Measurements from ENCODE around the gene SUMO2. TPM values are rescaled to one million over a fixed set of nuclear protein-coding genes. Genes with fewer than 3 reads are reported as not detected.

The SUMO2 gene
- total RNA-seq, 1 donor from 2014 or later: 483 TPM

DNA sequence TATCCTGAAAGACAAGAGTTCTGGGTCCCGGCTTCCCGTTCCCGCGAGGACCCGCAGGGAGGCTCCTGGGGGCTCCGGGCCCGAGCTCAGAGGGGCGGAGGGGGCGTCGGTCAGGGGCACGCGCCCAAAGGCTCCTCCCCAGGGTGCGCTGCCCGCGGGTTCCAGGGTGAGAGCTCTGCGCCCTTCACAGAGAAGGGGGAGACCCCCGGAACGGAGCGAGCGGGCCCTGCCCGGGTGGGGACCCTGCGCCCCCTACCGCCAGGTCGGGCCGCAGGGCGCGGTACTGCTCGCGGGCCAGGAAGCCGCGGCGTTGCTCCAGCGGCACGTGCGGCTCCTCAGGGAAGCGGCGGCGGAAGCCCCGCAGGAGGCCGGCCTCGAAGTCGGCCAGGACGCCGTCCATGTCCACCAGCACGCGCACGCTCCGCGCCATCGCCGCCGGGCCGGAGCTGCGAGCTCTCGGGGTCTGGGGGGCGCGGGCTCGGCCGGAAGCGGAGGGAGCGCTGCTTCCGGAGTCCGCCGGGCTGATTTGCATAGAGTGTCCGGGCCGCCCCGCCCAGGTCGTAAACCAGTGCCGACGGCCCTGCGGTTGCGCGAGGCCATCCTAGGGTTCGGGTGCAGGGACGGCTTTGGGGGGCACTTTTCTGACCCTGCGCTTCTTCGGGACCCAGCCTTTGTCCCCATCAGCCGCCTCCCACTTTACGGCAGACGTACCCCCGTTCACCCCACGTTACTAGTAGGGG lies 51.3 kb downstream of the SUMO2 start, which contains the start of gene NT5C:
TSS of gene NT5C (minus strand) at position 465 of the 740 bp plus-strand sequence. CDS start at position 430, 35 bp downstream.
- no peaks in the 10 kb centered on the region for H3K9me3 Mint-ChIP-seq (ENCODE audit: unreplicated experiment)
- H3K27me3 Mint-ChIP-seq (ENCODE audit: unreplicated experiment): no peaks in the 10 kb centered on the region
- H3K4me3 Mint-ChIP-seq (ENCODE audit: unreplicated experiment): peak within 1 kb of the TSS; percentile 88
- H3K36me3 Mint-ChIP-seq (ENCODE audit: unreplicated experiment): peaks cover 6% of the 10 kb centered on the region
- TF ChIP-seq CTCF (IDR thresholded peaks at IDR 0.05): peak; percentile 76
- H3K27ac Mint-ChIP-seq (ENCODE audit: unreplicated experiment): peak within 1 kb of the TSS; percentile 89
- DNase-seq (ENCODE audit: extremely low spot score, unreplicated experiment): peak; percentile 93
- peaks cover 11% of the 10 kb centered on the region for H3K4me1 Mint-ChIP-seq (ENCODE audit: unreplicated experiment)

DNA sequence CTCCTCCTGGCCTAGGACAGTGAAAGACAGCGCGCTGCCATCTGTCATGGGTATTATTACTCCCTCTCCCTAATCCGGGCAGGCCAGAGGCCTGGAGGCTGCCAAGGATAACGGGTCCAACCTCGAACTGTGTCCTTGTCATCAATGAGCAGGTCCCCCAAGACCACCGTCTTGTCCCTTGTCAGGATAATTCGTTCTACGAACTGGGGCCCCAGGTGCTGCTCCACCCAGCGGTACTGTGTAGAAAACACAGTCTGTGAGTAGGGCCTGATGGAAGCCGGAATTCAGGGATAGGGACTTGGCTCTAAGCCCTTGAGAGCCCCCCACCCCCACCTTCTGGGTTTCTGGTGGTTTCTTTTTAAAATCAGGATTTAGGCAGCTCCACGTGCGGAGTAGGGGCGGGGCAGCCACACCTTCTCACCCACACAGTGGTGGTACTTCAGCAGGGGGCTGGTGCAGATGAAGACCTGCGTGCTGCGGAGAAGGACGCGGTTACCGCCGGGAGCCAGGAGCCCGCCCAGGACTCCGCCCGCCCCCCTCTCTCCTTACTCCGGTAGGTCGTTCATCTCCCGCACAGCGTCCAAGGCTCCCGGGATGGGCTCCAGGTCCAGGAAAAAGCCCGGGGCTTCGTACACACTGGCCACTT lies 52.0 kb downstream of the SUMO2 start:
- H3K36me3 Mint-ChIP-seq (ENCODE audit: unreplicated experiment): peaks cover 4% of the 10 kb centered on the region
- H3K27ac Mint-ChIP-seq (ENCODE audit: unreplicated experiment): peak overlapping the region; percentile 88
- DNase-seq (ENCODE audit: extremely low spot score, unreplicated experiment): no peak
- peaks cover 11% of the 10 kb centered on the region for H3K4me1 Mint-ChIP-seq (ENCODE audit: unreplicated experiment)
- H3K4me3 Mint-ChIP-seq (ENCODE audit: unreplicated experiment): peak overlapping the region; percentile 88
- no peaks in the 10 kb centered on the region for H3K9me3 Mint-ChIP-seq (ENCODE audit: unreplicated experiment)
- H3K27me3 Mint-ChIP-seq (ENCODE audit: unreplicated experiment): no peaks in the 10 kb centered on the region
- peak; percentile 66 for TF ChIP-seq CTCF (IDR thresholded peaks at IDR 0.05)

DNA sequence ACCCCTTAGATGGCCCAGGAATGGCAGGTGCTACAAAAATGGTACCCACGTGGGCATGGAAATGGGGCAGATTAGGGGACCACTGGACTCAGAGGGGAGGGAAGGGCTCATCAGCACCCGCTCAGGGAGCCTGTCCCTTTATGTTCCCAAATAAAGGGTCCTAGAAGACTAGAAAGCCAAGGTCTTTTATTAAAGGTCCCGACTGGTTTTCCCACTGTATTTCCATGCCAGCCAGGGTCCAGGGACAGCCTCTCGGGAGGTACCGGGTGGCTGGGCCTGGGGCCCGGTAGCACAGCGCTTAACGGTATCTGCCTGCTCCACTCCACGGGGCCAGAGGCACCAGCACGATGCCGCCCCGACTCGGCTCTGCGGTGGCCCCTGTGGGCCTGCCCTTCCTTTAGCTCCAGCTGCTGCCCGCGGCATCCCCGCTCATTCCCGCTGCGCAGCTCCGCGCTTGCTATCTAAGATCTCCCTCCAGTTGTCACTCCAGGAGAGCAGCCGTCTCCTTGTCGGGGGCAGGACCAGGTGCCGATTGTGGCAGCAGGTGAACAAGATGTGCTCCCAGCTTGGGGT lies 52.6 kb downstream of the SUMO2 start:
- H3K27me3 Mint-ChIP-seq (ENCODE audit: unreplicated experiment): no peaks in the 10 kb centered on the region
- peaks cover 12% of the 10 kb centered on the region for H3K4me1 Mint-ChIP-seq (ENCODE audit: unreplicated experiment)
- peak overlapping the region; percentile 88 for H3K4me3 Mint-ChIP-seq (ENCODE audit: unreplicated experiment)
- peaks cover 4% of the 10 kb centered on the region for H3K36me3 Mint-ChIP-seq (ENCODE audit: unreplicated experiment)
- no peak for TF ChIP-seq CTCF (IDR thresholded peaks at IDR 0.05)
- H3K27ac Mint-ChIP-seq (ENCODE audit: unreplicated experiment): peak overlapping the region; percentile 88
- H3K9me3 Mint-ChIP-seq (ENCODE audit: unreplicated experiment): no peaks in the 10 kb centered on the region
- DNase-seq (ENCODE audit: extremely low spot score, unreplicated experiment): no peak

- H3K9me3 Mint-ChIP-seq (ENCODE audit: unreplicated experiment): no peaks in the 10 kb centered on the region
- TF ChIP-seq CTCF (IDR thresholded peaks at IDR 0.05): no peak
- peaks cover 4% of the 10 kb centered on the region for H3K36me3 Mint-ChIP-seq (ENCODE audit: unreplicated experiment)
- DNase-seq (ENCODE audit: extremely low spot score, unreplicated experiment): no peak
- no peak overlapping the region for H3K27ac Mint-ChIP-seq (ENCODE audit: unreplicated experiment)
- H3K4me1 Mint-ChIP-seq (ENCODE audit: unreplicated experiment): peaks cover 18% of the 10 kb centered on the region
- H3K27me3 Mint-ChIP-seq (ENCODE audit: unreplicated experiment): no peaks in the 10 kb centered on the region
- peak overlapping the region; percentile 19 for H3K4me3 Mint-ChIP-seq (ENCODE audit: unreplicated experiment)
These were observed 53.2 kb downstream of the SUMO2 start for GRCh38 chr17:75129576-75129975.

Measured in osteocyte (in vitro differentiated cells).